H1 (cell line): Measurements from ENCODE around the gene BCAR1. TPM values are rescaled to one million over a fixed set of nuclear protein-coding genes. Genes with fewer than 3 reads are reported as not detected.

Experiments
- CTCF ChIA-PET: fragments of 300-600 bp; sonication (Branson Sonifier 250); formaldehyde crosslinking; loops from one replicate; lab custom pipeline; 2021; ENCODE audit not compliant: partially characterized antibody; lab: Charles Lee
- POLR2A ChIA-PET: fragments of 300-600 bp; sonication (Branson Sonifier 250); formaldehyde crosslinking; loops from one replicate; lab custom pipeline; 2021; ENCODE audit warnings: inconsistent platforms; ENCODE audit not compliant: partially characterized antibody; lab: Charles Lee
- DNase-seq, 2 experiments: peaks; one replicate each; pipeline versions ENCODE4 v3.0.0 to v3.0.0-alpha.2; 2010 to 2022; ENCODE audit warnings: low spot score in 2 of 2, low read depth in 1 of 2, mixed read lengths in 1 of 2
- FAIRE-seq: peaks from 2 replicates; lab custom pipeline; 2011; peaks lifted over from hg19 to GRCh38; lab: Jason Lieb, UNC
- H2AFZ ChIP-seq: 2 replicates; pipeline ENCODE4 v1.8.1; 2012; ENCODE audit warnings: low read length, inconsistent platforms
- H2AK5ac ChIP-seq: 2 replicates; pipeline ENCODE4 v1.6.1; 2013; ENCODE audit warnings: low read depth, low read length
- H2BK120ac ChIP-seq: replicated peaks from 2 replicates; pipeline ENCODE3; 2013; ENCODE audit warnings: low read depth, low read length, inconsistent platforms
- H2BK12ac ChIP-seq: 2 replicates; pipeline ENCODE4 v1.6.1; 2013; ENCODE audit warnings: low read depth, low read length
- H2BK15ac ChIP-seq: 2 replicates; pipeline ENCODE4 v1.6.1; 2013; ENCODE audit warnings: low read length
- H2BK20ac ChIP-seq: 2 replicates; pipeline ENCODE4 v1.6.1; 2013; ENCODE audit warnings: low read length
- H2BK5ac ChIP-seq: 2 replicates; pipeline ENCODE4 v1.6.1; 2013; ENCODE audit warnings: low read depth, low read length
- H3K14ac ChIP-seq: 2 replicates; pipeline ENCODE4 v1.6.1; 2013; ENCODE audit warnings: inconsistent platforms; ENCODE audit not compliant: insufficient read length
- H3K18ac ChIP-seq: 2 replicates; pipeline ENCODE4 v1.6.1; 2013; ENCODE audit warnings: low read length; ENCODE audit errors: extremely low read depth
- H3K23ac ChIP-seq: 2 replicates; pipeline ENCODE4 v1.6.1; 2013; ENCODE audit warnings: inconsistent platforms; ENCODE audit not compliant: insufficient read length
- H3K23me2 ChIP-seq: 2 replicates; pipeline ENCODE4 v1.6.1; 2013; ENCODE audit warnings: low read depth, low read length
- H3K27ac ChIP-seq: 2 replicates; pipeline ENCODE4 v1.6.1; 2011; ENCODE audit warnings: low read depth, low read length, inconsistent platforms
- H3K27me3 ChIP-seq, 4 experiments: replicated peaks in 1 of 4; 1 replicate in 1 of 4; 2 replicates in 3 of 4; pipeline versions ENCODE4 v1.6.1 to v1.8.1; 2011 to 2013; ENCODE audit warnings: low read length in 3 of 4, mild to moderate bottlenecking in 3 of 4, inconsistent platforms in 2 of 4, mixed read lengths in 2 of 4, moderate library complexity in 1 of 4; ENCODE audit not compliant: control insufficient read depth in 3 of 4, insufficient read depth in 3 of 4; ENCODE audit errors: extremely low read depth in 1 of 4
- H3K36me3 ChIP-seq, 4 experiments: 2 replicates each; pipeline versions ENCODE4 v1.6.1 to v1.8.1; 2011 to 2013; ENCODE audit warnings: mild to moderate bottlenecking in 4 of 4, low read length in 3 of 4, moderate library complexity in 2 of 4, control low read depth in 1 of 4, inconsistent platforms in 1 of 4; ENCODE audit not compliant: insufficient read depth in 4 of 4, control insufficient read depth in 2 of 4
- H3K4ac ChIP-seq: replicated peaks from 2 replicates; pipeline ENCODE3; 2013; ENCODE audit warnings: low read length, low read depth, mixed read lengths, inconsistent platforms; ENCODE audit not compliant: insufficient read length
- H3K4me1 ChIP-seq, 4 experiments: replicated peaks in 1 of 4; 1 replicate in 1 of 4; 2 replicates in 3 of 4; pipeline versions ENCODE4 v1.6.1 to v1.8.1; 2011 to 2013; ENCODE audit warnings: low read length in 3 of 4, inconsistent platforms in 2 of 4, mixed read lengths in 1 of 4; ENCODE audit not compliant: insufficient read depth in 4 of 4, control insufficient read depth in 3 of 4
- H3K4me2 ChIP-seq, 2 experiments: 2 replicates each; pipeline versions ENCODE4 v1.6.1 to v1.8.1; 2011 to 2013; ENCODE audit warnings: low read depth in 2 of 2, low read length in 2 of 2, control low read depth in 1 of 2, inconsistent platforms in 1 of 2, mild to moderate bottlenecking in 1 of 2; ENCODE audit not compliant: insufficient read depth in 1 of 2
- H3K4me3 ChIP-seq, 4 experiments: fragments of 200-600, 300-600 bp in 1 of 4; sonication (generic), shearing (Covaris generic), sonication (Bioruptor Twin) in 1 of 4; 2 replicates each; pipeline versions ENCODE4 v1.5.1 to v1.8.1; 2011 to 2016; ENCODE audit warnings: low read length in 4 of 4, low read depth in 3 of 4, control low read depth in 2 of 4, inconsistent platforms in 2 of 4, mild to moderate bottlenecking in 2 of 4, mixed read lengths in 1 of 4, moderate library complexity in 1 of 4; ENCODE audit not compliant: insufficient read depth in 2 of 4; ENCODE audit errors: extremely low read depth in 1 of 4
- H3K56ac ChIP-seq: replicated peaks from 2 replicates; pipeline ENCODE3; 2013; ENCODE audit warnings: low read depth, mild to moderate bottlenecking, mixed read lengths, low read length, inconsistent platforms; ENCODE audit not compliant: insufficient read length
- H3K79me1 ChIP-seq: 2 replicates; pipeline ENCODE4 v1.6.1; 2013; ENCODE audit warnings: low read depth, low read length, control low read depth
- H3K79me2 ChIP-seq, 2 experiments: 2 replicates each; pipeline versions ENCODE4 v1.6.1 to v1.8.1; 2012 to 2013; ENCODE audit warnings: low read length in 2 of 2, mild to moderate bottlenecking in 2 of 2, inconsistent platforms in 1 of 2; ENCODE audit not compliant: insufficient read depth in 2 of 2, control insufficient read depth in 1 of 2
- H3K9ac ChIP-seq, 4 experiments: replicated peaks in 1 of 4; 1 replicate in 1 of 4; 2 replicates in 3 of 4; pipeline versions ENCODE4 v1.6.1 to v1.8.1; 2011 to 2013; ENCODE audit warnings: low read depth in 3 of 4, low read length in 3 of 4, control low read depth in 2 of 4, mild to moderate bottlenecking in 2 of 4, moderate library complexity in 2 of 4, inconsistent platforms in 1 of 4; ENCODE audit errors: extremely low read depth in 1 of 4
- H3K9me3 ChIP-seq, 2 experiments: 2 replicates each; pipeline versions ENCODE4 v1.6.1 to v1.8.1; 2012 to 2013; ENCODE audit warnings: mild to moderate bottlenecking in 2 of 2, moderate library complexity in 2 of 2, control low read depth in 1 of 2, inconsistent platforms in 1 of 2, low read depth in 1 of 2, low read length in 1 of 2, mixed read lengths in 1 of 2; ENCODE audit not compliant: insufficient read depth in 2 of 2
- H4K20me1 ChIP-seq, 2 experiments: replicated peaks in 1 of 2; 2 replicates each; pipeline versions ENCODE3 to v1.8.1; 2011 to 2013; ENCODE audit warnings: inconsistent platforms in 2 of 2, low read length in 2 of 2, mild to moderate bottlenecking in 1 of 2; ENCODE audit not compliant: insufficient read depth in 2 of 2, control insufficient read depth in 1 of 2
- H4K5ac ChIP-seq: 2 replicates; pipeline ENCODE4 v1.6.1; 2013; ENCODE audit warnings: low read length, low read depth, mixed read lengths, inconsistent platforms; ENCODE audit not compliant: insufficient read length
- H4K8ac ChIP-seq: 2 replicates; pipeline ENCODE4 v1.8.0; 2013; ENCODE audit warnings: mild to moderate bottlenecking, moderate library complexity, low read length, inconsistent platforms; ENCODE audit not compliant: insufficient read depth; ENCODE audit errors: extremely low read depth
- H4K91ac ChIP-seq: replicated peaks from 2 replicates; pipeline ENCODE3; 2013; ENCODE audit warnings: low read length, mixed read lengths, inconsistent platforms; ENCODE audit not compliant: insufficient read length
- ASH2L ChIP-seq: fragments of 200-600, 300-600 bp; sonication (generic); IDR thresholded peaks from one replicate; pipeline ENCODE4 v1.7.1; 2017; ENCODE audit warnings: low read length
- BCL11A ChIP-seq, 2 experiments: IDR thresholded peaks; one replicate each; pipeline ENCODE4 v1.6.1; 2011; ENCODE audit warnings: low read depth in 2 of 2, low read length in 2 of 2, mild to moderate bottlenecking in 2 of 2
- EZH2 ChIP-seq: fragments of 200-600 bp; sonication (generic); IDR thresholded peaks from 2 replicates; pipeline ENCODE4 v1.7.1; 2012; ENCODE audit warnings: low read depth, mild to moderate bottlenecking, moderate library complexity, low read length, inconsistent platforms; ENCODE audit not compliant: severe bottlenecking
- POLR2A ChIP-seq, 2 experiments: IDR thresholded peaks; 1 replicate in 1 of 2; 2 replicates in 1 of 2; pipeline ENCODE4 v1.6.1; 2011; ENCODE audit warnings: low read depth in 2 of 2, low read length in 2 of 2, mild to moderate bottlenecking in 2 of 2; ENCODE audit errors: control extremely low read depth in 1 of 2
- POLR2AphosphoS5 ChIP-seq: IDR thresholded peaks from 2 replicates; pipeline ENCODE4 v1.6.1; 2011; ENCODE audit warnings: low read depth, low read length
- RAD21 ChIP-seq, 2 experiments: IDR thresholded peaks in 1 of 2; conservative IDR thresholded peaks in 1 of 2; 2 replicates each; pipeline ENCODE4 v1.6.1; 2011; ENCODE audit warnings: low read depth in 2 of 2, low read length in 2 of 2, improper control_type of control experiment in 1 of 2, inconsistent platforms in 1 of 2, mild to moderate bottlenecking in 1 of 2, moderate library complexity in 1 of 2
- TAF7 ChIP-seq: optimal IDR thresholded peaks from 2 replicates; pipeline ENCODE3; 2011; ENCODE audit warnings: low read depth, mild to moderate bottlenecking, inconsistent platforms, low read length, moderate library complexity, borderline replicate concordance
- USF2 ChIP-seq: IDR thresholded peaks from 2 replicates; pipeline ENCODE4 v1.6.1; 2011; ENCODE audit warnings: low read length, improper control_type of control experiment
- WGBS, 2 experiments: shearing (Covaris generic) in 1 of 2; methylation state at CpG; one replicate each; pipeline versions ENCODE4 v1.1.6 to v1.1.7; 2013 to 2015; ENCODE audit warnings: low lambda C conversion rate in 2 of 2, mixed read lengths in 2 of 2, inconsistent platforms in 1 of 2, low coverage in 1 of 2, missing lambda C conversion rate in 1 of 2; ENCODE audit not compliant: insufficient replicate concordance in 2 of 2, insufficient coverage in 1 of 2, insufficient read length in 1 of 2; ENCODE audit errors: extremely low coverage in 1 of 2, missing lambda C conversion rate in 1 of 2; 5-methylcytosine and 5-hydroxymethylcytosine counted together
- polyA plus RNA-seq, 7 experiments: library from polyadenylated mRNA; depleted of rRNA in 3 of 7; stranded (reverse) in 5 of 7; unstranded in 2 of 7; fragments of >200 nt in 5 of 7; fragments of 200-250 nt in 2 of 7; gene quantifications; 1 replicate in 5 of 7; 2 replicates in 1 of 7; 4 replicates in 1 of 7; pipeline versions ENCODE4 v1.2.1 to v1.2.3, GENCODE V29; 2011 to 2013; ENCODE audit warnings: missing spikeins in 2 of 7, mixed read lengths in 2 of 7
- total RNA-seq: library from RNA; stranded (reverse); fragmentation: NEBNext Ultra II Directional; extraction: Animal tissue kit (Norgen Biotek cat#: 25700); gene quantifications from 2 replicates; pipeline ENCODE4 v1.2.1, GENCODE V29; 2021

The BCAR1 gene
- total and polyA plus RNA-seq, 2 of the 8 experiments (the other 6 are each of a cell fraction or from before 2014, with no cell fraction given), result 59.8 to 105 TPM

- TF ChIP-seq RAD21 (IDR thresholded peaks at IDR 0.05 in 1 of 2, conservative IDR thresholded peaks at IDR 0.05 in 1 of 2; ENCODE audit: low read depth in 2 of 2, low read length in 2 of 2), result peak; percentile 12 to 22; a peak in 2 of 4 replicates
- TF ChIP-seq POLR2A (IDR thresholded peaks at IDR 0.05; ENCODE audit: control extremely low read depth in 1 of 2, low read depth in 2 of 2, low read length in 2 of 2), result peak in 1 of 2 experiments; percentile 34; a peak in 2 of 3 replicates
- no peak for TF ChIP-seq BCL11A (IDR thresholded peaks at IDR 0.05; ENCODE audit: low read depth in 2 of 2, low read length in 2 of 2)
- no peak for TF ChIP-seq TAF7
- TF ChIP-seq POLR2AphosphoS5, result 0 out of 2 replicates have a peak, but pooled peaks have one; percentile 37
- no peak for TF ChIP-seq USF2
- peak; percentile 49 for TF ChIP-seq ASH2L
- TF ChIP-seq EZH2, result no peak
- peaks cover 14% of the 10 kb centered on the region; the same call in 1 of the 2 replicates for H3K23me2 ChIP-seq
- peak overlapping the region; percentile 71 for H3K18ac ChIP-seq
- no peak overlapping the region for H3K23ac ChIP-seq
- no peak overlapping the region for H2AK5ac ChIP-seq
- H2BK20ac ChIP-seq, result no peak overlapping the region
- H3K27ac ChIP-seq, result no peak overlapping the region
- H4K20me1 ChIP-seq, result peaks cover 38 to 41% of the 10 kb centered on the region in 2 experiments
- H2AFZ ChIP-seq, result no peak overlapping the region
- no peak overlapping the region for H4K91ac ChIP-seq
- no peak overlapping the region for H3K56ac ChIP-seq
- H3K14ac ChIP-seq, result no peak overlapping the region
- peaks cover 13 to 75% (median 64%) of the 10 kb centered on the region in 4 experiments for H3K4me1 ChIP-seq
- ChIA-PET POLR2A (interaction anchor here (1.0 to 16.2 kb wide), 8 partner anchors 14 to 318 kb away, joined by 3 to 375 read pairs (median 4); no protein-coding TSS in a partner anchor), CTCF (interaction anchor here (0.8 to 15.7 kb wide), 13 partner anchors 14 to 233 kb away, joined by 3 to 236 read pairs (median 3); no protein-coding TSS in a partner anchor)
- peak overlapping the region; percentile 64 to 87 (median 68) for H3K4me3 ChIP-seq
- WGBS, 2 experiments, result 17% methylated on average over 25 of the region's 29 CpGs; no CpG with 5 or more reads in 1 of the 2 experiments
- peak overlapping the region; percentile 59 to 91 (median 73) for H3K9ac ChIP-seq
- H3K36me3 ChIP-seq, result no peaks in the 10 kb centered on the region
- no peak overlapping the region for H2BK120ac ChIP-seq
- H3K79me2 ChIP-seq, result peaks cover 27 to 83% of the 10 kb centered on the region in 2 experiments
- H3K27me3 ChIP-seq, result no peaks in the 10 kb centered on the region; a peak in 1 of 7 replicates
- 0 out of 2 replicates have a peak overlapping the region, but pooled peaks have one; percentile 3 for H2BK12ac ChIP-seq
- FAIRE-seq (no peak), DNase-seq (no peak)
- no peak overlapping the region for H2BK5ac ChIP-seq
- 0 out of 2 replicates have a peak overlapping the region, but pooled peaks have one; percentile 16 for H2BK15ac ChIP-seq
- H3K79me1 ChIP-seq, result peaks cover 42% of the 10 kb centered on the region
- H4K8ac ChIP-seq, result peak overlapping the region; percentile 7; the same call in 1 of the 2 replicates
- H4K5ac ChIP-seq, result no peak overlapping the region
- H3K9me3 ChIP-seq, result no peaks in the 10 kb centered on the region
- H3K4me2 ChIP-seq, result peak overlapping the region; percentile 76 to 96
- H3K4ac ChIP-seq, result no peak overlapping the region
These were observed 1.2 kb downstream of the BCAR1 start for GRCh38 chr16:75250089-75250808.
